GM19324 (cell line): ENCODE data around the gene FJX1.
A peak's percentile ranks its signal among the peaks of the same experiment; 100 is the strongest.

Experiments
- ATAC-seq: cut with Tn5 transposase; IDR thresholded peaks from one replicate; pipeline ENCODE4 v1.9.1; 2021; ENCODE audit warnings: mild to moderate bottlenecking, moderate library complexity; ENCODE audit not compliant: unreplicated experiment, low FRiP score

The FJX1 gene

DNA sequence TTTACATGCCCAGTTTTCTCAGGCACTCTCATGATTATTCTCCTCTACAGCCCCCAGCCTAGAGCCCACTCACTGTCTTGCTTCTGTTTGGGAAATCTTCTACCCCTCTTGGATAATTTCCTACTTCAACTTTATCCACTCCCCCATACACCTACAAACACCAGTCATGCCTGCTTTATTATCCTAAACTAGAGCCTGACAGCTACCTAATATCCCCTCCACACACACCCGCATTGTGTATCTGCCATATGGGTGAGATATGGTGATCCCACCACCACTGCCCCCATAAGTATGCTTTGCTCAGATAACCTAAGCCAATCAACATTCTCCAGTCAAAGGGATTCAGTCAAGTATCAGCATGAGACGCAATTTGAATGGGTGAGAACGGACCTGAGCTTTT lies 15.3 kb upstream of the FJX1 start:
- ATAC-seq, result no peak

GRCh38 chr11:35605706-35606105 lies 12.6 kb upstream of the FJX1 start:
- ATAC-seq, result no peak

DNA sequence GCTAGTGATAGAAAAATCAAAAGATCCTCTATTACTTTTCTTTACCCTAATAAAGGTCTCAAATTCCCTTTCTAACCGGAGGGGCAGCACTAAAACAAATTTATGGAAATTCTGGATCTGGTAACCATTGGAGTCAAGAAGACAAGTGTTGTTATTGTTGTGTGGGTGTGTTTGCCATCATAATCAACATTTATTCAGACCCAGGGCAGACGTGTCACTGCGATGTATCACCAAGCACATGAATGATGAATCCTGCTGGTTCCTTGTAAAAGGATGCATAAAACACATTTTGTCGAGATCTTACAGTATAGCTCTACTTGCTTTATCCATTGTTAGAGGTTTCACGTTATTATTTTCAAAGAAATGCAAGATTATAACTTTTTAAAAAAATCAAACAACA lies 12.1 kb upstream of the FJX1 start:
- no peak for ATAC-seq

- no peak for ATAC-seq
These were observed 9.8 kb upstream of the FJX1 start for GRCh38 chr11:35608502-35608901.

DNA sequence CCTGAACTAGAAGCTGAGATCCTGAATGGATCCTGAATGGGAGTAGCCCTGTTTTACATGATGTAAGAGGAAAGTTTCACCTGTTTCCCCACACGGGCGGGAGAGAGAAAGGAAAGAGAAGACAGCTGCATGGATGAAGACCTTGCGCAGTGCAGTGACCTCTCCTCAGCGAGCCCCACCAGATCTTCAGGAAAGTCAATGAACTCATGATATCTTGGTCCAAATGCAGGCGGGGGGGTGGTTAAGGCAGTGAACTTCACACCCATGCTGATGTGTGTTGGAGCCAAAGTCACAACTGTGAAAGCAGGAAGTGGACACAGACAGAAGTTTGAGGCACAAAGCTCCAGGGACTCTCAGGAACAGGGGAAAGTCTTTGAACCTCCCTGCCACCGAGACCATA lies 8.6 kb upstream of the FJX1 start:
- no peak for ATAC-seq

- no peak for ATAC-seq
These were observed 7.6 kb upstream of the FJX1 start for GRCh38 chr11:35610631-35611030.

- ATAC-seq, result no peak
These were observed 6.5 kb upstream of the FJX1 start for GRCh38 chr11:35611741-35612140.

DNA sequence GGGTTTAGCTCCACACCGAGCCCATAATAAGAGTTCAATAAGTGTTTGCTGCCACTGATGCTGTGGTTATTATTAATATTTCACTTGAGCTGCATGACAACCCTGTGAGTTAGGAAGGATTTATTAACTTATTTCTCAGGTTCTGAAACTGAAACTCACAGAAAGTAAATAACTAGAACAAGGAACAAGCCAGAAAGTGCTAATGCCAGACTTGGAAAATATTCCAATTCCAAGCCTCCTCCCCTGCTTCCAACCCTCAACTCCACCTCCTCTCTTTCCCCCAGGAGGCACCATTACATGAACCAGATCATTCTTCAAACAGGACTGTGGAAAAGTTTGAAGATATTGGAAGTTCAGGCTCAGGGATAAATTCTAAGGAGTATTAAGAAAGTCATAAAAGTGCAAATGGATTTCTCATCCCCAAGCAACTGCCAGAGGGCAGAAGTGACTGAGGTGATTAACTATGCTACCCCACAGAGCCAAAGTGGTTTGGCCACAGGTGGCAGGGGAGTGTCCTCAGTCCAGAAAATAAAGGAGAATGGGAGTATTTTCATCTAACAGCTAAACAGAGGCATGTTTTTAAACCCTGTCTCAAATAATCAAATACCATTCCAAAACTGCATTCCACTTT lies 3.2 kb upstream of the FJX1 start:
- ATAC-seq, result no peak

GRCh38 chr11:35615921-35616900 lies 2.0 kb upstream of the FJX1 start:
- ATAC-seq, result no peak

DNA sequence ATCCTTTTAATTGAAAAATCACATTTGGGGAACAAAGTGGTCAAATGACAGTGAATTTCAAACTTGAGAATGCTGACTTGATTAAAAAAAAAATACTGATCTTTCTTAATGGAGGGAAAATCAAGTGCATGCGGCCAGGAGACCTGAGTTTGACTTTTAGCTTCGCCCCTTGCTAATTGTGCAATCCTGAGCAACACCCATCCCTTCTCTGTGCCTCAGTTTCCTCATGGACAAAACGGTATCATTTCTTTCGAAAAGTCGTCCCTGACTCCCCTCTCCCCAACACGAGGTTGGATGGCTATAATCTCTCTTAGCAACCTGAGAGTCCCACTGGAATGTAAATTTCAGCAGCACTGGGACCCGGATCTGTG lies 959 bp upstream of the FJX1 start:
- no peak for ATAC-seq

- peak; percentile 40 for ATAC-seq
These were observed 346 bp downstream of the FJX1 start for GRCh38 chr11:35618497-35619115.

DNA sequence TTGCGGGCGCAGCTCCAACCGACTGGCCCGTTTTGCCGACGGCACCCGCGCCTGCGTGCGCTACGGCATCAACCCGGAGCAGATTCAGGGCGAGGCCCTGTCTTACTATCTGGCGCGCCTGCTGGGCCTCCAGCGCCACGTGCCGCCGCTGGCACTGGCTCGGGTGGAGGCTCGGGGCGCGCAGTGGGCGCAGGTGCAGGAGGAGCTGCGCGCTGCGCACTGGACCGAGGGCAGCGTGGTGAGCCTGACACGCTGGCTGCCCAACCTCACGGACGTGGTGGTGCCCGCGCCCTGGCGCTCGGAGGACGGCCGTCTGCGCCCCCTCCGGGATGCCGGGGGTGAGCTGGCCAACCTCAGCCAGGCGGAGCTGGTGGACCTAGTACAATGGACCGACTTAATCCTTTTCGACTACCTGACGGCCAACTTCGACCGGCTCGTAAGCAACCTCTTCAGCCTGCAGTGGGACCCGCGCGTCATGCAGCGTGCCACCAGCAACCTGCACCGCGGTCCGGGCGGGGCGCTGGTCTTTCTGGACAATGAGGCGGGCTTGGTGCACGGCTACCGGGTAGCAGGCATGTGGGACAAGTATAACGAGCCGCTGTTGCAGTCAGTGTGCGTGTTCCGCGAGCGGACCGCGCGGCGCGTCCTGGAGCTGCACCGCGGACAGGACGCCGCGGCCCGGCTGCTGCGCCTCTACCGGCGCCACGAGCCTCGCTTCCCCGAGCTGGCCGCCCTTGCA lies 1.0 kb downstream of the FJX1 start:
- ATAC-seq, result peak; percentile 31

GRCh38 chr11:35619855-35620640 lies 1.8 kb downstream of the FJX1 start:
- no peak for ATAC-seq

- no peak for ATAC-seq
These were observed 2.5 kb downstream of the FJX1 start for GRCh38 chr11:35620795-35621194.

DNA sequence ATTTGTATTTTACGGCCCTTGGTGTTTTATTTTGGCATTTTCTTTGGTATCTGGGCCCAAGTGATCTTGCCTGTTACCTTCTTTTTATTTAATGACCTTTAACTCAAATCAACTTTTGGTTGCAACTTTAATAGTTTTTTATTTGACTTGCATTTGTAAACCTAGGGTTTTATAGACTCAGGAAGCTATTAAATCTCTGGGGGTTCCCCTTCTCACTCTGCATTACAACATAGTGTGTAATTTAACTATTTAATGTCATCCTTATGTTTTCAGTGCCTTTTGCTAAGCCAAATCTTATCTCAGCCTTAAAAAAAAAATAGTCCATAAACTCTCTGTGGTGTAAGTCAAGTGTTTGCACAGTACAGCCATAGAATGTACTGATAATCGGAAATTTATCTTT lies 3.4 kb downstream of the FJX1 start:
- no peak for ATAC-seq

- ATAC-seq, result no peak
These were observed 3.8 kb downstream of the FJX1 start for GRCh38 chr11:35622070-35622469.

GRCh38 chr11:35623621-35624168 lies 5.4 kb downstream of the FJX1 start:
- no peak for ATAC-seq

- ATAC-seq, result no peak
These were observed 6.1 kb downstream of the FJX1 start for GRCh38 chr11:35624316-35624715.

GRCh38 chr11:35624781-35625180 lies 6.5 kb downstream of the FJX1 start:
- no peak for ATAC-seq

DNA sequence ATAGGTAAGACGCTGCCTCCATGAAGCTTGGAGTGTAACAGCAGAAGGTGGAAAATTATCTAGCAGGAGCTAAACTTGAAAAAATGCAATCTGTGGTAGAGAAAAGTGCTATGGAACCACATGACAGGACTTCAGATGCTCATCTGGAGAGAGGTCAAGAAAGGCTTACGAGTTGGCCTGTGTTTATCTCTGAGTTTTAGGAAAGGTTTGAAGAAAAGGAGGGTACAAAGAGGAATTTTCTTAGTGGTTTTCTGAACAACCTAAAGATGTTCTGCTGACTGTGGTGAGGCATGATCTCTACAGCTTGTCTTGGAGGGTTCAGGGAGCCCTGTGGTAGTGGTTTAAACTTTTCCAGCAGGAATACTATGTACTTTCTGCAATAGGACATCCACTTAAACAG lies 8.2 kb downstream of the FJX1 start:
- no peak for ATAC-seq
